Thyroid gland (tissue), 4 donors: ENCODE measurements around the gene MAP1LC3B2. TPM values are rescaled to one million over a fixed set of nuclear protein-coding genes. Genes with fewer than 3 reads are reported as not detected.

Source experiments
- DNase-seq, 2 donors: peaks; one replicate each; pipeline ENCODE4 v3.0.0-alpha.2; 2019
- H3K27ac ChIP-seq, 3 donors: fragments of 200-600 bp; sonication (generic); 1 replicate in 2 of 3; 2 replicates in 1 of 3; pipeline ENCODE4 v1.5.1; 2016 to 2019; ENCODE audit warnings: mild to moderate bottlenecking in 1 of 3, moderate library complexity in 1 of 3
- H3K27me3 ChIP-seq: fragments of 200-600 bp; sonication (generic); one replicate; pipeline ENCODE4 v1.5.1; 2019
- H3K36me3 ChIP-seq, 2 donors: fragments of 200-600 bp; sonication (generic); one replicate each; pipeline ENCODE4 v1.5.1; 2016 to 2019
- H3K4me1 ChIP-seq, 2 donors: fragments of 200-600 bp; sonication (generic); one replicate each; pipeline ENCODE4 v1.5.1; 2017 to 2019
- H3K4me3 ChIP-seq, 3 donors: fragments of 200-600 bp; sonication (generic); replicated peaks in 1 of 3; 1 replicate in 2 of 3; 2 replicates in 1 of 3; pipeline ENCODE4 v1.5.1; 2016; ENCODE audit warnings: mild to moderate bottlenecking in 1 of 3
- H3K9me3 ChIP-seq: fragments of 200-600 bp; sonication (generic); one replicate; pipeline ENCODE4 v1.5.1; 2017
- POLR2A ChIP-seq, 2 donors: fragments of 450-650 bp; IDR thresholded peaks; one replicate each; pipeline ENCODE4 v1.6.1; 2017; ENCODE audit warnings: antibody characterized with exemption in 2 of 2, mild to moderate bottlenecking in 2 of 2, moderate library complexity in 1 of 2
- WGBS, 2 donors: methylation state at CpG; one replicate each; pipeline ENCODE4 v1.1.5; 2017; 5-methylcytosine and 5-hydroxymethylcytosine counted together
- intact Hi-C: fragments of 100-400 bp; cut with DNase I; formaldehyde crosslinking; loops from one replicate; pipeline ENCODE4 v1.15.1; 2023
- total RNA-seq, 4 donors: library from RNA; depleted of rRNA; stranded (reverse); fragments of >200 nt; gene quantifications; one replicate each; pipeline ENCODE4 v1.2.3, GENCODE V29; 2016
- TF ChIP-seq, protein P1 (sequence below), 6 experiments: fragments of 200-600 bp in 3 of 6; fragments of 450-650 bp in 3 of 6; sonication (generic) in 3 of 6; IDR thresholded peaks; one replicate each; pipeline ENCODE4 v1.5.1; 2016 to 2019; ENCODE audit warnings: antibody characterized with exemption in 6 of 6, mild to moderate bottlenecking in 2 of 6, inconsistent platforms in 1 of 6, moderate library complexity in 1 of 6

Gene MAP1LC3B2
- total RNA-seq, 4 donors from 2014 or later: 1.6 TPM; not detected in 3

DNA sequence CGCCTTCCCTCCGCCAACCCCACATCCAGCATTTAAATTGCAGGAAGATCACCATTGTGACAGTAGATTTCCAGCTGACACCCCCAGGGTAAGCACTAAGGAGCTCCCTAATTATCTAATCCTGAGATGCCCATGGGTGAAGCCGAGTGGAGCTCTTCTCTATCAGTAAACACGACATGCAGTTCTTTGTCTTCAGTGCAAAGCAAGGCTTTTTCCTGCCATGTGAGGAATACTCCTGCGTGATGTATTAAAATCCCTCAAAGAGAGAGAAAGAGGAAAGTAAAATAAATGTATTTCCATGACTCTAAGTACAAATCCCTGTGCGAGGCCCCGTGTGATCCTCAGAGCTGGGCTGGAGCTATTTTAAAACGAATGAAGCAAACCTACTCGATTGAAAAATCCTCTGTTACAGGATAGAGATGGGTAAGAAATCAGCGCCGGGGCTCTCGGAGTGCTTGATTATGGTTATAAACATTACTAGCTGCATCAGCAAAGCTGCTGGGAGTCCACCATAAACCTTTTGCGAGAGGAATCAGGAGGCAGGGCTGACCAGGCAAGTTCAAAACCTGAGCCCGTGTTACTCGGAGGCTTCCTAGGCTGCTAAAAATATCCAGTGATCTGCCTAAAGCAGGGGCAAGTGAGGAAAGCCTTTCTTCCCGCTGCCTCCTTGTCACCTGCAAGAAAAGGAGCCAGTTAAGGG, 61.5 kb downstream of the MAP1LC3B2 start:
- intact Hi-C loops: no loop called here
- WGBS, 2 donors: 70 to 74% methylated on average over 16 of the region's 16 CpGs

DNA sequence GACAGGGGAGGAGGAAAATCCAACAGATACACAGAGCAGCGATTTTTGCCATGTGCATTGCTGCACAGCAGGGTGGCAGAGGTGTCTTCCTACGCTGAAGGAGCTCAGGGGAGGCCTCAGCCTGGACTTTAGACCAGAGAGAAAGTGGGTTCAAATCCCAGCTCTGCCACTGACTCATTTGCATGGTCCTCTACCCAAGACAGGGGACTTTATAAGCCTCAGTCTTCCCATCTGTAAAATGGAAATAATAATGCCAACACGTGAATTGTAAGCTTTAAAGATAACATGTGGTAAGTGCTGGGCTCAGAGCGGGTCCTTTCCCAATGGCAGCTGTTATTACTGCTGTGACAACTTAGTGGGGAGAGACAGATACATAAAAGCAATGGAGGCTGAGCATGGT, 62.0 kb downstream of the MAP1LC3B2 start:
- WGBS, 2 donors: 82 to 85% methylated on average over 4 of the region's 4 CpGs
- Histone ChIP-seq H3K27me3 (no peaks in the 10 kb centered on the region), H3K4me1 (peaks cover 8 to 9% of the 10 kb centered on the region in 2 donors), H3K36me3 (no peaks in the 10 kb centered on the region), H3K9me3 (no peaks in the 10 kb centered on the region), H3K27ac (no peak overlapping the region), H3K4me3 (no peak overlapping the region)
- intact Hi-C loops: no loop called here
- TF ChIP-seq, protein P1, sequence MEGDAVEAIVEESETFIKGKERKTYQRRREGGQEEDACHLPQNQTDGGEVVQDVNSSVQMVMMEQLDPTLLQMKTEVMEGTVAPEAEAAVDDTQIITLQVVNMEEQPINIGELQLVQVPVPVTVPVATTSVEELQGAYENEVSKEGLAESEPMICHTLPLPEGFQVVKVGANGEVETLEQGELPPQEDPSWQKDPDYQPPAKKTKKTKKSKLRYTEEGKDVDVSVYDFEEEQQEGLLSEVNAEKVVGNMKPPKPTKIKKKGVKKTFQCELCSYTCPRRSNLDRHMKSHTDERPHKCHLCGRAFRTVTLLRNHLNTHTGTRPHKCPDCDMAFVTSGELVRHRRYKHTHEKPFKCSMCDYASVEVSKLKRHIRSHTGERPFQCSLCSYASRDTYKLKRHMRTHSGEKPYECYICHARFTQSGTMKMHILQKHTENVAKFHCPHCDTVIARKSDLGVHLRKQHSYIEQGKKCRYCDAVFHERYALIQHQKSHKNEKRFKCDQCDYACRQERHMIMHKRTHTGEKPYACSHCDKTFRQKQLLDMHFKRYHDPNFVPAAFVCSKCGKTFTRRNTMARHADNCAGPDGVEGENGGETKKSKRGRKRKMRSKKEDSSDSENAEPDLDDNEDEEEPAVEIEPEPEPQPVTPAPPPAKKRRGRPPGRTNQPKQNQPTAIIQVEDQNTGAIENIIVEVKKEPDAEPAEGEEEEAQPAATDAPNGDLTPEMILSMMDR (IDR thresholded peaks at IDR 0.05): no peak
- no peak for TF ChIP-seq POLR2A (IDR thresholded peaks at IDR 0.05)
- no peak for DNase-seq

More for the DNA sequence above, 61.5 kb downstream of the MAP1LC3B2 start:
- no peak overlapping the region for H3K4me3 ChIP-seq
- H3K4me1 ChIP-seq: peaks cover 13 to 14% of the 10 kb centered on the region in 2 donors
- H3K9me3 ChIP-seq: no peaks in the 10 kb centered on the region
- no peaks in the 10 kb centered on the region for H3K36me3 ChIP-seq
- TF ChIP-seq POLR2A (IDR thresholded peaks at IDR 0.05): no peak
- TF ChIP-seq, protein P1 (IDR thresholded peaks at IDR 0.05): no peak
- DNase-seq: no peak
- H3K27me3 ChIP-seq: no peaks in the 10 kb centered on the region
- H3K27ac ChIP-seq: no peak overlapping the region

DNA sequence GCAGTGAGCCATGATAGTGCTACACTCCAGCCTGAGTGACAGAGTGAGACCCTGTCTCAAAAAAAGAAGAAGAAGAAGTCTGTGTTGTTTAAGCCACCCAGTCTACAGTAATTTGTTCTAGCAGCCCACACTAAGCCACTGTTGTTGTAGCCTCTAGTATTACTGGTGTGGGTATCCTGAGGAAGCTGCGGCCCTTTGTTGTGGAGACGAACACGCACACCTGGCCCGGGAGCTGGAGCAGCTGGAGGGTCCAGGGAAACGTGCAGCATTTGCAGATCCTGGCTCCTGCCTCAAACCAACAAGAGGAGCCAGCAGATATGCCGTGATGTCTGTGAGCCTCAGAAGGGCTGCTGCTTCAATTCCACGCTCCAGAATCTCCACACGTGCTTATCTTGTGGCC, 65.3 kb downstream of the MAP1LC3B2 start:
- no peaks in the 10 kb centered on the region for H3K9me3 ChIP-seq
- no peak overlapping the region for H3K27ac ChIP-seq
- H3K4me1 ChIP-seq: no peaks in the 10 kb centered on the region
- WGBS, 2 donors: 66 to 86% methylated on average over 8 of the region's 8 CpGs
- H3K36me3 ChIP-seq: no peaks in the 10 kb centered on the region
- no peak for TF ChIP-seq POLR2A (IDR thresholded peaks at IDR 0.05)
- TF ChIP-seq, protein P1 (IDR thresholded peaks at IDR 0.05): no peak
- H3K27me3 ChIP-seq: no peaks in the 10 kb centered on the region
- no peak for DNase-seq
- intact Hi-C loops: no loop called here
- no peak overlapping the region for H3K4me3 ChIP-seq

GRCh38 chr12:116626153-116626552, 67.0 kb downstream of the MAP1LC3B2 start:
- 90 to 92% methylated on average over 5 of the region's 5 CpGs for WGBS, 2 donors
- no peaks in the 10 kb centered on the region for H3K27me3 ChIP-seq
- H3K4me1 ChIP-seq: no peaks in the 10 kb centered on the region
- H3K9me3 ChIP-seq: no peaks in the 10 kb centered on the region
- TF ChIP-seq, protein P1 (IDR thresholded peaks at IDR 0.05): no peak
- TF ChIP-seq POLR2A (IDR thresholded peaks at IDR 0.05): no peak
- intact Hi-C loops: no loop called here
- DNase-seq: no peak
- H3K36me3 ChIP-seq: no peaks in the 10 kb centered on the region
- no peak overlapping the region for H3K27ac ChIP-seq
- no peak overlapping the region for H3K4me3 ChIP-seq

Other genes with a start within 250 kb of the MAP1LC3B2 start
- gene SPRING1, start 178.7 kb downstream of the MAP1LC3B2 start, total RNA-seq: 100 to 1,000 TPM in 2 of 4 donors, 10 to 100 TPM in 2; 88.0 to 163 (median 124) TPM
- 1 to 10 TPM; 2.3 to 5.0 (median 4.5) TPM for gene RNFT2, start 178.9 kb downstream of the MAP1LC3B2 start, total RNA-seq